GM12878 (cell line): ENCODE measurements around the gene CAMTA1. TPM values are rescaled to one million over a fixed set of nuclear protein-coding genes. Genes with fewer than 3 reads are reported as not detected.

Experiments
- ATAC-seq: fragments of 200-7000 bp; cut with Tn5 transposase; 3 replicates; pipeline ENCODE4 v1.9.1; 2020; ENCODE audit warnings: mild to moderate bottlenecking, moderate library complexity
- BruUV-seq: library from RNA; stranded (reverse); fragments of 400-500 nt; replicated peaks from 2 replicates; lab custom pipeline; 2021; lab: Mats Ljungman, UMichigan
- CTCF ChIA-PET: fragments of 300-600 bp; sonication (Branson Sonifier 250); formaldehyde crosslinking; extraction: SDS; loops from one replicate; lab custom pipeline; 2021; ENCODE audit warnings: inconsistent platforms; lab: Yijun Ruan, JAX
- POLR2A ChIA-PET: fragments of 350-600 bp; formaldehyde crosslinking; extraction: SDS; loops from one replicate; lab custom pipeline; 2021; ENCODE audit warnings: inconsistent platforms; lab: Charles Lee
- RAD21 ChIA-PET: fragments of 300-600 bp; sonication (Branson Sonifier 250); formaldehyde crosslinking; loops from one replicate; lab custom pipeline; 2023; ENCODE audit warnings: antibody characterized with exemption; ENCODE audit not compliant: unreplicated experiment; lab: Charles Lee
- SMC1A ChIA-PET: fragments of 300-600 bp; sonication (Branson Sonifier 250); formaldehyde crosslinking; loops from one replicate; lab custom pipeline; 2023; ENCODE audit not compliant: unreplicated experiment, uncharacterized antibody; lab: Charles Lee
- DNase-seq: peaks from one replicate; pipeline ENCODE4 v3.0.0-alpha.2; 2011; ENCODE audit warnings: low read depth, low spot score
- FAIRE-seq: peaks from 3 replicates; lab custom pipeline; 2011; peaks lifted over from hg19 to GRCh38; lab: Jason Lieb, UNC
- H2AFZ ChIP-seq: 2 replicates; pipeline ENCODE4 v1.6.0; 2011; ENCODE audit warnings: low read depth, low read length, control low read depth; ENCODE audit not compliant: control insufficient read depth
- H3K27ac ChIP-seq: 2 replicates; pipeline ENCODE4 v1.5.1; 2011; ENCODE audit warnings: control low read depth; ENCODE audit not compliant: control insufficient read depth, insufficient read depth
- H3K27me3 ChIP-seq, 2 experiments: replicated peaks in 1 of 2; 2 replicates each; pipeline versions ENCODE4 v1.6.0 to v1.6.1; 2011; ENCODE audit warnings: low read length in 1 of 2; ENCODE audit not compliant: control insufficient read depth in 2 of 2, insufficient read depth in 2 of 2
- H3K36me3 ChIP-seq, 2 experiments: 2 replicates each; pipeline ENCODE4 v1.5.1; 2011; ENCODE audit warnings: low read length in 1 of 2; ENCODE audit not compliant: control insufficient read depth in 2 of 2, insufficient read depth in 2 of 2
- H3K4me1 ChIP-seq: 2 replicates; pipeline ENCODE4 v1.6.1; 2011; ENCODE audit warnings: mild to moderate bottlenecking, low read length, moderate library complexity, mixed read lengths; ENCODE audit not compliant: control insufficient read depth, insufficient read depth
- H3K4me2 ChIP-seq: 2 replicates; pipeline ENCODE4 v1.6.0; 2011; ENCODE audit warnings: control low read depth; ENCODE audit not compliant: control insufficient read depth, insufficient read depth
- H3K4me3 ChIP-seq: fragments of 200-600 bp; sonication (generic); 2 replicates; pipeline ENCODE4 v1.5.1; 2016
- H3K79me2 ChIP-seq: 2 replicates; pipeline ENCODE4 v1.6.0; 2011; ENCODE audit warnings: low read length; ENCODE audit not compliant: control insufficient read depth, insufficient read depth
- H3K9ac ChIP-seq: 2 replicates; pipeline ENCODE4 v1.8.0; 2011; ENCODE audit warnings: low read length, control low read depth, mixed read lengths; ENCODE audit not compliant: control insufficient read depth, insufficient read depth
- H3K9me3 ChIP-seq: replicated peaks from 3 replicates; pipeline ENCODE4 v1.5.1; 2011; ENCODE audit warnings: mild to moderate bottlenecking, low read length; ENCODE audit not compliant: control insufficient read depth, insufficient read depth
- H4K20me1 ChIP-seq: 2 replicates; pipeline ENCODE4 v1.6.0; 2011; ENCODE audit not compliant: control insufficient read depth, insufficient read depth
- ATF7 ChIP-seq: fragments of 450-650 bp; IDR thresholded peaks from 2 replicates; pipeline ENCODE4 v1.6.1; 2016; ENCODE audit warnings: low read depth, mild to moderate bottlenecking
- CHD4 ChIP-seq: fragments of 200-600 bp; sonication (generic); IDR thresholded peaks from 2 replicates; pipeline ENCODE4 v1.6.1; 2016; ENCODE audit warnings: mild to moderate bottlenecking
- EGR1 ChIP-seq, 2 experiments: IDR thresholded peaks; 1 replicate in 1 of 2; 2 replicates in 1 of 2; pipeline ENCODE4 v1.6.1; 2011 to 2012; ENCODE audit warnings: low read depth in 2 of 2, low read length in 2 of 2, borderline replicate concordance in 1 of 2, mild to moderate bottlenecking in 1 of 2, moderate library complexity in 1 of 2
- MEF2A ChIP-seq: IDR thresholded peaks from 2 replicates; pipeline ENCODE4 v1.6.1; 2011; ENCODE audit warnings: low read depth, mild to moderate bottlenecking, low read length, moderate library complexity; ENCODE audit not compliant: insufficient read depth
- MTA3 ChIP-seq: IDR thresholded peaks from 2 replicates; pipeline ENCODE4 v1.6.1; 2012; ENCODE audit warnings: low read length, inconsistent platforms, borderline replicate concordance
- NFYA ChIP-seq: IDR thresholded peaks from 2 replicates; pipeline ENCODE4 v1.6.1; 2011; ENCODE audit warnings: low read depth, mild to moderate bottlenecking, low read length, improper control_type of control experiment, borderline replicate concordance
- NKRF ChIP-seq: fragments of 450-650 bp; conservative IDR thresholded peaks from 2 replicates; pipeline ENCODE4 v1.6.1; 2017; ENCODE audit warnings: mild to moderate bottlenecking, moderate library complexity
- NR2C1 ChIP-seq: fragments of 450-650 bp; IDR thresholded peaks from 2 replicates; pipeline ENCODE4 v1.6.1; 2017; ENCODE audit warnings: antibody characterized with exemption, mild to moderate bottlenecking, moderate library complexity
- PKNOX1 ChIP-seq: fragments of 450-650 bp; IDR thresholded peaks from 2 replicates; pipeline ENCODE4 v1.6.1; 2016; ENCODE audit warnings: mild to moderate bottlenecking
- SIN3A ChIP-seq: IDR thresholded peaks from 2 replicates; pipeline ENCODE4 v1.6.1; 2012; ENCODE audit warnings: low read depth, low read length, improper control_type of control experiment
- TBL1XR1 ChIP-seq: IDR thresholded peaks from 2 replicates; pipeline ENCODE4 v1.6.1; 2012; ENCODE audit warnings: low read depth, low read length, improper control_type of control experiment
- TCF3 ChIP-seq: IDR thresholded peaks from 2 replicates; pipeline ENCODE4 v1.6.1; 2012; ENCODE audit warnings: low read depth, mild to moderate bottlenecking, low read length, borderline replicate concordance; ENCODE audit not compliant: insufficient read depth
- USF2 ChIP-seq: IDR thresholded peaks from 2 replicates; pipeline ENCODE4 v1.6.1; 2011; ENCODE audit warnings: low read depth, low read length, improper control_type of control experiment, borderline replicate concordance
- ZBTB33 ChIP-seq: fragments of 450-650 bp; IDR thresholded peaks from 2 replicates; pipeline ENCODE4 v1.6.1; 2017; ENCODE audit warnings: mild to moderate bottlenecking
- ZNF592 ChIP-seq: fragments of 450-650 bp; IDR thresholded peaks from 2 replicates; pipeline ENCODE4 v1.6.1; 2017; ENCODE audit warnings: mild to moderate bottlenecking, moderate library complexity
- WGBS: methylation state at CpG from one replicate; pipeline ENCODE4 v1.1.6; 2016; ENCODE audit warnings: low lambda C conversion rate; ENCODE audit not compliant: insufficient replicate concordance, insufficient coverage; ENCODE audit errors: missing lambda C conversion rate; 5-methylcytosine and 5-hydroxymethylcytosine counted together
- in situ Hi-C: fragments of 300-500 bp; cut with MboI; formaldehyde crosslinking; loops from 9 replicates; pipeline ENCODE4 v1.14.3; 2018; ENCODE audit warnings: mixed read lengths
- intact Hi-C: fragments of 100-400 bp; cut with micrococcal nuclease; formaldehyde crosslinking; loops from one replicate; pipeline ENCODE4 v1.14.2; 2022; ENCODE audit not compliant: unreplicated experiment
- polyA plus RNA-seq, 11 experiments: library from polyadenylated mRNA; depleted of rRNA in 4 of 11; unstranded in 6 of 11; stranded (reverse) in 5 of 11; fragments of >200 nt; fragmentation: Nextera tagmentation in 4 of 11; fragmentation: Illumina TruSeq in 1 of 11; extraction: Ambion mirVana in 4 of 11; extraction: Trizol in 1 of 11; gene quantifications; 1 replicate in 1 of 11; 2 replicates in 10 of 11; pipeline versions ENCODE4 v1.2.1 to v1.2.3, GENCODE V29; 2011 to 2016; ENCODE audit warnings: inconsistent platforms in 2 of 11, missing spikeins in 2 of 11, low read depth in 1 of 11
- total RNA-seq, 4 experiments: library from RNA; depleted of rRNA in 3 of 4; stranded (reverse); fragments of >200 nt in 3 of 4; fragmentation: Illumina TruSeq in 1 of 4; extraction: Trizol in 1 of 4; gene quantifications; 2 replicates each; pipeline versions ENCODE4 v1.2.1 to v1.2.3, GENCODE V29; 2013 to 2021

CAMTA1 gene
- total and polyA plus RNA-seq, 10 of the 15 experiments (the other 5 are each of a cell fraction or from before 2014, with no cell fraction given): 37.7 to 148 (median 76.4) TPM

- H3K9ac ChIP-seq: no peak overlapping the region
- DNase-seq (no peak), ATAC-seq (no peak), FAIRE-seq (no peak)
- no peaks in the 10 kb centered on the region for H3K79me2 ChIP-seq
- no peaks in the 10 kb centered on the region for H3K36me3 ChIP-seq
- no peaks in the 10 kb centered on the region; the same call in 2 of the 3 replicates for H3K9me3 ChIP-seq
- no peaks in the 10 kb centered on the region for H4K20me1 ChIP-seq
- ChIA-PET SMC1A (no interaction called here), CTCF (no interaction called here), RAD21 (no interaction called here), POLR2A (no interaction called here)
- WGBS: 16% methylated on average over 7 of the region's 7 CpGs
- in situ Hi-C loops: no loop called here
- intact Hi-C loops: no loop called here
- no TSS peak for BruUV-seq
- H3K4me3 ChIP-seq: no peak overlapping the region
- H3K4me1 ChIP-seq: no peaks in the 10 kb centered on the region
- TF ChIP-seq SIN3A: no peak
- no peak for TF ChIP-seq NR2C1
- no peak for TF ChIP-seq EGR1 (IDR thresholded peaks at IDR 0.05; ENCODE audit: borderline replicate concordance in 1 of 2, low read depth in 2 of 2, low read length in 2 of 2)
- no peak for TF ChIP-seq TCF3
- TF ChIP-seq NFYA: no peak
- TF ChIP-seq ZNF592: no peak
- TF ChIP-seq NKRF: no peak
- TF ChIP-seq ZBTB33: no peak
- no peak for TF ChIP-seq ATF7
- no peak for TF ChIP-seq PKNOX1
- TF ChIP-seq USF2: no peak
- TF ChIP-seq CHD4: no peak
- TF ChIP-seq MEF2A: no peak
- TF ChIP-seq MTA3: no peak
- TF ChIP-seq TBL1XR1: no peak
- TF ChIP-seq, all 136 proteins: peak for 0
- H2AFZ ChIP-seq: no peak overlapping the region
- H3K4me2 ChIP-seq: no peak overlapping the region
- no peak overlapping the region for H3K27ac ChIP-seq
- H3K27me3 ChIP-seq: no peaks in the 10 kb centered on the region
Observed at GRCh38 chr1:7491818-7492173, 706.5 kb downstream of the CAMTA1 start.
